HG03196 (cell line): ENCODE data around the gene DIAPH3.

Source experiments
- ATAC-seq: cut with Tn5 transposase; IDR thresholded peaks from one replicate; pipeline ENCODE4 v1.9.1; 2021; ENCODE audit not compliant: unreplicated experiment

DIAPH3 gene

DNA sequence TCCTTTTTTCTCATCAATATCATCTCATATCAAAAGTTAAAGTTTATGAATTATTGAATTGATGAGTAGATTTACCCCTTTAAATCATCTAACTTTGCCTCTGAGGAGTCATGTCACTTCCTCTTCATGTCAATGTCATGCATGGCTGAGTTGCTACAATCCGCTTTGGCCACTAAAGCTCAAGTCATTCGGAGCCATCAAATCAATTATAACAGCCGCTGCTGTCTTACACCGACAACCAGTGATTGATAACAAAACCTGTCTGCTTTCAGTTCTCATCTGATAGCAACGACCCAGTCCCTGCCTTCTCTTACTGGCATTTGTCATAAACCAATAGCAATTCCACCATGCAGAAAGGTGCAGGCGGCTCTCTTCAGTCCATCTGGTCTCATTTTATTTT lies 429.3 kb downstream of the DIAPH3 start:
- peak; percentile 100 for ATAC-seq

- no peak for ATAC-seq
Observed at GRCh38 chr13:59733744-59734143, 430.0 kb downstream of the DIAPH3 start.

- no peak for ATAC-seq
Observed at GRCh38 chr13:59730026-59730425, 433.7 kb downstream of the DIAPH3 start.

- no peak for ATAC-seq
Observed at GRCh38 chr13:59728896-59729545, 434.7 kb downstream of the DIAPH3 start.

- no peak for ATAC-seq
Observed at GRCh38 chr13:59721926-59722910, 441.5 kb downstream of the DIAPH3 start.

DNA sequence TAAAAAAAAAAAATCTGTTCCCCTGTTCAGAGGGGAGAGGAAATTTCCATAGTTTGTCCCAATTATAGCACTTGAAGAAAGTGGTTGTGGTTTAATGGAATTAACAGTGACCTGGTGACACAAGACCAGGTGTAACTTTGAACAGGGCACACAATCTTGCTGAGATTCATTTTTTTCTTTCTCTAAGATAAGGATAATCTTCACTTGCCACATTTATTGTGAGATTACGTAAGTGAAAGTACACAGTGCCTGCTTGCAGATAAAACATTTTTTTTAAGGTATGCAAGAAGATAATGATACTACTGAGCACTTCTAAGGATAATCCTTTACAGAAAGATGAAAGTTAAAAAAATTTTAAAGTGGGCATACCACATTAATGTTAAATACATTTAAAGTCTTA lies 448.1 kb downstream of the DIAPH3 start:
- ATAC-seq = no peak

DNA sequence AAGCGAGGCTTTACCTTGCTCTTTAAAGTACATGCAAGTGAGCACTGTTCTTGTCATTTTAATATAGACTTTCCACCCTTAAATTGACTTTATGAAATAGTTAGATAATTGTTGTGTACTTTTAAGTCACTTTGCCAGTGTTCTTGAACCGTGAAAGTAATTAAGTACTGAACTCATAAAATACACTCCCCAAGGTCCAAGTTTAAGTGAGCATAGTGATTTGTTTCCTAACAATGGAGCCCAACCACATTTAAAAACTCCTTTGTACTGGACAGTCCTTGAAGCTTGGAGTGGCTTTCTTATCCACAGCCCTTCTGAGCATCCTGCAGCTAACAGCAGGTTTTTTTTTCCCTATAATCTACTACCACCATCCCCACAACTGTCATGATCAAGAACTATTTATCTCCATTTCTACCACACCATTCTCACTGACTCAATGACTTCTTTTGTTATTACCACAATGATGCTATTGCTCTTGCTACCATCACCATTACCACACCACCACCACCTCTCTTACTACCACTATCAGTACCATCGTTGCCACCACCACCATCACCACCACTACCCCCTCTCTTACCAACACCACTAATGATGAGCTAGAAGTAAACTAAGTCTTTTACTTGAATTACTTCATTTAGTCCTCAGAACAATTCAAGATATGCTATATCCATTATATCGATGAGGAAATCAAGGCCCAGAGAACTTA lies 452.6 kb downstream of the DIAPH3 start:
- no peak for ATAC-seq

- no peak for ATAC-seq
Observed at GRCh38 chr13:59710416-59710815, 453.3 kb downstream of the DIAPH3 start.

DNA sequence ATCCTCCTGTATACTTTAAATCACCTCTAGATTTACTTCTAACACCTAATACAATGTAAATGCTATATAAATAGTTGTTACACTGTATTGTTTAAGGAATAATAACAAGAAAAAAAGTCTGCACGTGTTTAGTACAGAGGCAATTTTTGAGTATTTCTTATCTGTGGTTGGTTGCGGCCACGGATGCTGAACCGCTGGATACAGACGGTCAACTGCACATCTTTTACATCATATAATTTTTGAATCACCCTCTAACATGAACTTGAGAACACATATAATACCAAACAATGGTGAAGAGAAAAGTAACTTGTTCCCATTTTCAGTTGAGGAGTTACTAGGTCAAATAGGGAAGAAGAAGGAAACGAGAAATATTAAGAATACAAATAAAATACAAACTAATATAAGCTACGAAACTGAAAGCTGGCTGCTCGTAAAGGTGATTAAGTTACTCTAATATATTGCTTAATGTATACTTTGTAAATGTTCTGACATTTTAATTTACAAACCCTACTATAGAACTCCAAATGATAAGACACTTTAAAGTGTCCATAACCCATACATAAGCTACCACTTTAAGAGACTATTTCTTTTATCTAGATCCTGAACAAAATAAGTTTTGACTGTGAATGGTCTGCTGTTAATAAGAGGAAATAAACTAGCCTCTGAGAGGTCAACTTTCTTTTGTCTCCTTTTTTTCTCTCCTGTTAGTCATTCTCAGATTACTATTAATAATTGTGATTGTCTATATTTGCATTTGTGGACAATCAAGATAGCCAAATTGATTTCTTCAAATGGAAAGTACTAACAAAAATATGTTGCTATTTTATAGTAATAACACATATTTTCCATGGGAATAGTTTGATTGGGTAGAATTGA lies 457.4 kb downstream of the DIAPH3 start:
- ATAC-seq = no peak

DNA sequence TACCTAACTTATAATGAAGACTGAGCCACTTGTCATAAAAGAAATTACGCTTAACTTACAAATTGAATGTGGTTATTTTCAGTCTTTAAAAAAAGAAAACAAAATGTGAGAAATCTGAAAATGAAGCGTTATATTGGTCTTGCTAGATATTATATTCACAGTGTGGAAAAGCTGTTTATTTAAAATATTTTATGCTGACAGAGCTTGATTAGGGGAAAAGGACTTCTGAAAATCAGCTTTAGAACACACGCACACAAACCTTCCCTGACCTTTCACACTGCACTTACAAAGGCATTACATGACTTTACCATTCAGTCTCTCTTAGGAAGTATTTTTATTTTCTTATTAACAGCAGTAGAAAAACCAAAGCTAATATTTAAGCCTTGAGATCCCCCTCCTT lies 461.5 kb downstream of the DIAPH3 start:
- ATAC-seq = no peak

DNA sequence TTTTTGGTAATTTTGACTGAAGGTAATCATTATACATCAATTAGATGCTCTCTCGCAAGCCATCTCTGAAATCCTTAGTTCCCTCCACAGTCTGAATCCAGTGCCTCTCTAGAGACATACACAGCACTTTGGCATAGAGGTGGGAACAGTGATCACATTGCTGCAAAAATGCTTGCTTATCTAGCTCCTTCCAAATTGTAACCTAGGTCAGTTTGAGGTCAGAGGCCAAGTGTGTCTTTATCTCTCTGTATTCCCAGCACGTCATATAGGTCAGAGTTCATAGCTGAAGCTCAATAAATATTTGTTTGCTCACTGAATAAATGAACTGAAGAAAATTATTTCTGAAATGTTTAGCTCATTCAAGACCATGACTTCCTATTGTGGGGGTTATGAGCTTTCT lies 462.5 kb downstream of the DIAPH3 start:
- ATAC-seq = no peak

GRCh38 chr13:59700281-59700680 lies 463.4 kb downstream of the DIAPH3 start:
- ATAC-seq = no peak

DNA sequence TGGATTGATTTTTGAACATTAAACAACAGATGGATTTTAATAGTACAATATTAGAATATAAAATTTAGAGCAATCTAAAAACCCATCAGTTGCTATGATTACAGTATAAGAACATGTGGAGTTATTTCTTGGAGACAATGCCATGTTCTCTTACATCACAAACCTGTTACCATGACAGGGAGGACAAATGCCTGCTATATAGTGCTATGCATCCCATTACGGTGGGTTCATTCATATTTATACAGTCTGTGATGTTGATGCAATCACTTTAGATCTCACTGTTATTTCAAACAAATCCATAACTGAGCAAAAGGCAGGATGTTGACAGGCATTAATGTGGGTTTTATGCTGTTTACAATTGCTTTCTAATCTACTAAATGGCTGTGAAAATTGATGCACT lies 467.5 kb downstream of the DIAPH3 start:
- no peak for ATAC-seq

DNA sequence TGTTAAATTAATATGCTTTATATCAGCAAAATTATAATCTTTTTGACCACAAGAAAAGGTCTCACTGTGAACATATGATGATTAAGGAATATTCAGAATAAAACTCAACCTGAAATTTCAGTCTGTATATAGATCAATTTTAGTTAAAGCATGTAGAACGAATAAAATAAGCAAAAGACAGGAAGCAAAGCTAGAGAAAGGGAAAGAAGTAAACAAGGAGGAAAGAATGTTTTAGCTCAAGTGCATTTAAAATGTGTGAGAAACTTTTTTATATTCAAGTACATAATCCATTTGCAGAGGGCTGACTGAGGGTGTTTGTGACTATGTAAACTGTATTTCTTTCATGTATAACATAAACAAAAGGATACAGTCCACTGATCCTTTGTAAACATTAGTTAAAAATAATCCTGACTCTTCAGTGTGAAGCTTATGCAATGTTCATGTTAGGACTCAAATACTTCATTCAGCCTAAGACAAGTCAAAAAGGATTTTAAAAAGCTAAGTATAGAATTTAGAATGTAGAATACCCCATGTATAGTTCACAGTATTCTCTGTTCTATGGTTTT lies 472.1 kb downstream of the DIAPH3 start:
- ATAC-seq = no peak

- ATAC-seq = no peak
Observed at GRCh38 chr13:59690857-59691500, 472.7 kb downstream of the DIAPH3 start.

DNA sequence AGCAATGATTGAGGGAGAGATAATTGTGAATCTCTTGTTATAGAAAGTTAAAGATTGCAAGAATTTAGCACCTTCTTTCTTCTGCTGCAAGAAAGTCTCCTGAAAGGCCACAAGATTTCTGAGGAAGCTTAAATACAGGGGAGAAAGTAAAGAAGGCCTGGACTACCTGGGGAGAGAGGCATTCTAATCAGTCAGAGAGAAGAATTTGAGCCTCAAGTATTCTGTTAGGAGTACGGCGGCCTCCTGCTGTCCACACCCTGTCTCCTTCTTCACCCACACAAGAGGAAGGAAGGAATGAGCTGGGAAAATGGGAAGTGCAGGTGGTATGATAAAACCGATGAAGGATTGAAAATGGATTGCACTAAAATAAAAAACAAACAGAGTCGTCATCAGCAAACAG lies 474.7 kb downstream of the DIAPH3 start:
- ATAC-seq = no peak

GRCh38 chr13:59686798-59687394 lies 476.8 kb downstream of the DIAPH3 start:
- no peak for ATAC-seq

GRCh38 chr13:59684105-59684504 lies 479.6 kb downstream of the DIAPH3 start:
- ATAC-seq = no peak

DNA sequence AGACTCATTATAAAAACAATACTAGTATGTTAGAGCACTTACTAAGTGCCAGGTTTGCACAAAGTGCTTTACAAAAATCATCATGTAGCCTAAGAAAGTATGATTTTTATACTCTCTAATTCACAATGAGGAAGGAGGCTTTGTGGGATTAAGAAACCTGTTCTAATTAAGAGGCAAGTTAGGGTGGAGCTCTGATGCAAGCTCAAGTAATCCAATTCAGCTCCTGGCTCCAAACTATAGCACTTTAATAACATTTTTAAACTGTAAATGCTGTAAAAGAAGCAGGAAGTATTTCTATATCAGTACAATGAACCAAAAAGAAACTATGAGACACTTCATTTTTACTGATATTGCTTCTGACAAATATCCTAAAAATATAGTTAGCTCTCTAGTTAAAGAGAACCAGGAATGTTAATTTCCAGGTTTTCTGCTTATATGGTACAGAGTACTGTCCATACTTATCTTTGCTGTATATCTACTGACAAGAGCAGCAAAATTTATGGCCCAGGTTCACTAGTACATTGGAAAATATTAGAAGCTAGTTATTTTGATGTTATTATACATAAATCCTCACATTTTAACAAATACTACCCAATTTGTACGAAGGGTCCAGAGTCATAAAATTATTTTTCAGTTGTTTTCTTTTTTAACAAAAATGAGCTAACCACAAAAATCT lies 482.0 kb downstream of the DIAPH3 start:
- ATAC-seq = no peak
